HS-27A (cell line): ENCODE data around the gene CALN1.

Experiments
- DNase-seq: peaks from one replicate; pipeline ENCODE4 v3.0.0-alpha.2; 2012; ENCODE audit warnings: low read depth, missing footprints

CALN1 gene

GRCh38 chr7:71787513-71787912, 624.6 kb downstream of the CALN1 start:
- no peak for DNase-seq

- DNase-seq, result no peak
Measured at GRCh38 chr7:71785216-71785615, 626.9 kb downstream of the CALN1 start.

- DNase-seq, result no peak
Measured at GRCh38 chr7:71784781-71785180, 627.4 kb downstream of the CALN1 start.

- no peak for DNase-seq
Measured at GRCh38 chr7:71784180-71784579, 628.0 kb downstream of the CALN1 start.

- no peak for DNase-seq
Measured at GRCh38 chr7:71783779-71784178, 628.4 kb downstream of the CALN1 start.

GRCh38 chr7:71782051-71782450, 630.1 kb downstream of the CALN1 start:
- no peak for DNase-seq

- DNase-seq, result no peak
Measured at GRCh38 chr7:71780282-71780681, 631.9 kb downstream of the CALN1 start.

GRCh38 chr7:71777278-71777677, 634.9 kb downstream of the CALN1 start:
- DNase-seq, result no peak

GRCh38 chr7:71776726-71777125, 635.4 kb downstream of the CALN1 start:
- DNase-seq, result no peak

- DNase-seq, result no peak
Measured at GRCh38 chr7:71775648-71776047, 636.5 kb downstream of the CALN1 start.

- DNase-seq, result no peak
Measured at GRCh38 chr7:71772779-71773178, 639.4 kb downstream of the CALN1 start.

- no peak for DNase-seq
Measured at GRCh38 chr7:71770269-71770907, 641.8 kb downstream of the CALN1 start.

GRCh38 chr7:71769326-71769725, 642.8 kb downstream of the CALN1 start:
- DNase-seq, result no peak

- DNase-seq, result no peak
Measured at GRCh38 chr7:71768450-71768849, 643.7 kb downstream of the CALN1 start.

- no peak for DNase-seq
Measured at GRCh38 chr7:71766016-71766415, 646.1 kb downstream of the CALN1 start.

GRCh38 chr7:71761336-71761735, 650.8 kb downstream of the CALN1 start:
- DNase-seq, result no peak

GRCh38 chr7:71754828-71755227, 657.3 kb downstream of the CALN1 start:
- no peak for DNase-seq

- DNase-seq, result no peak
Measured at GRCh38 chr7:71753956-71754664, 658.0 kb downstream of the CALN1 start.

GRCh38 chr7:71753236-71753635, 658.9 kb downstream of the CALN1 start:
- DNase-seq, result no peak

GRCh38 chr7:71752171-71752935, 659.8 kb downstream of the CALN1 start:
- no peak for DNase-seq

- no peak for DNase-seq
Measured at GRCh38 chr7:71750290-71750689, 661.8 kb downstream of the CALN1 start.

- no peak for DNase-seq
Measured at GRCh38 chr7:71746006-71746405, 666.1 kb downstream of the CALN1 start.

- no peak for DNase-seq
Measured at GRCh38 chr7:71740174-71740560, 672.0 kb downstream of the CALN1 start.
